OCI-LY1 (cell line): Measurements from ENCODE around the gene SLC6A16.

Source experiments
- H2AFZ ChIP-seq: fragments of 200-600 bp; sonication (generic), shearing (Covaris generic); 2 replicates; pipeline ENCODE4 v1.6.0; 2014; ENCODE audit warnings: antibody characterized with exemption, mild to moderate bottlenecking, low read length
- H3F3A ChIP-seq: fragments of 200-600 bp; sonication (generic), shearing (Covaris generic); 2 replicates; pipeline ENCODE4 v1.6.0; 2014; ENCODE audit warnings: mild to moderate bottlenecking, antibody characterized with exemption, low read length, moderate library complexity; ENCODE audit not compliant: insufficient read depth
- H3K27ac ChIP-seq: fragments of 200-600 bp; sonication (generic); 2 replicates; pipeline ENCODE4 v1.5.1; 2014; ENCODE audit warnings: low read length, mixed run types, mild to moderate bottlenecking, low read depth; ENCODE audit not compliant: poor library complexity, severe bottlenecking
- H3K27me3 ChIP-seq: fragments of 200-600 bp; sonication (generic); 2 replicates; pipeline ENCODE4 v1.6.0; 2014; ENCODE audit warnings: antibody characterized with exemption, mild to moderate bottlenecking, low read length, moderate library complexity; ENCODE audit not compliant: insufficient read depth
- H3K36me3 ChIP-seq: fragments of 200-600 bp; sonication (generic); 2 replicates; pipeline ENCODE4 v1.6.1; 2014; ENCODE audit warnings: mild to moderate bottlenecking, antibody characterized with exemption, low read length, moderate library complexity, mixed read lengths; ENCODE audit not compliant: insufficient read depth
- H3K4me1 ChIP-seq: fragments of 200-600 bp; sonication (generic); 2 replicates; pipeline ENCODE4 v1.5.1; 2014; ENCODE audit warnings: mild to moderate bottlenecking, low read length, moderate library complexity; ENCODE audit not compliant: insufficient read depth, severe bottlenecking
- H3K4me2 ChIP-seq: fragments of 200-600 bp; sonication (generic), shearing (Covaris generic); 2 replicates; pipeline ENCODE4 v1.6.1; 2014; ENCODE audit warnings: low read length
- H3K4me3 ChIP-seq: fragments of 200-600 bp; sonication (generic); 2 replicates; pipeline ENCODE4 v1.5.1; 2014; ENCODE audit warnings: low read length, low read depth, mild to moderate bottlenecking, mixed read lengths; ENCODE audit not compliant: poor library complexity, severe bottlenecking
- H3K79me2 ChIP-seq: fragments of 200-600 bp; shearing (Covaris generic); 2 replicates; pipeline ENCODE4 v1.6.1; 2016; ENCODE audit warnings: mixed run types, low read length, mixed read lengths; ENCODE audit not compliant: insufficient read depth
- H3K9ac ChIP-seq: fragments of 200-600 bp; sonication (generic), shearing (Covaris generic); 2 replicates; pipeline ENCODE4 v1.6.1; 2014; ENCODE audit warnings: mild to moderate bottlenecking, low read length, mixed read lengths
- H3K9me2 ChIP-seq: fragments of 200-600 bp; sonication (generic), shearing (Covaris generic); 2 replicates; pipeline ENCODE4 v1.6.1; 2014; ENCODE audit warnings: low read depth, mild to moderate bottlenecking, low read length, mixed read lengths
- H3K9me3 ChIP-seq: fragments of 200-600 bp; shearing (Covaris generic); 2 replicates; pipeline ENCODE4 v1.6.1; 2014; ENCODE audit warnings: low read length, mixed read lengths
- H4K20me1 ChIP-seq: fragments of 200-600 bp; sonication (generic), shearing (Covaris generic); 2 replicates; pipeline ENCODE4 v1.6.0; 2016; ENCODE audit warnings: mild to moderate bottlenecking, low read length; ENCODE audit not compliant: insufficient read depth
- CTCF ChIP-seq: fragments of 200-600 bp; sonication (generic), shearing (Covaris generic); IDR thresholded peaks from 2 replicates; pipeline ENCODE4 v1.5.1; 2017; ENCODE audit warnings: mild to moderate bottlenecking, antibody characterized with exemption, low read length, moderate library complexity, mixed read lengths
- EZH2 ChIP-seq: fragments of 200-600 bp; sonication (generic), shearing (Covaris generic); IDR thresholded peaks from 2 replicates; pipeline ENCODE4 v1.8.0; 2017; ENCODE audit warnings: borderline replicate concordance, mixed run types, mild to moderate bottlenecking, antibody characterized with exemption, low read length, moderate library complexity, mixed read lengths

The SLC6A16 gene

GRCh38 chr19:49287141-49287770 is 37.7 kb downstream of the SLC6A16 start:
- H3K27me3 ChIP-seq = no peaks in the 10 kb centered on the region; the same call in 1 of the 2 replicates
- TF ChIP-seq CTCF = no peak
- TF ChIP-seq EZH2 = no peak
- H3K9me3 ChIP-seq = no peaks in the 10 kb centered on the region
- no peak overlapping the region for H2AFZ ChIP-seq
- H3K4me3 ChIP-seq = no peak overlapping the region
- H3K9ac ChIP-seq = no peak overlapping the region
- no peaks in the 10 kb centered on the region for H3F3A ChIP-seq
- H3K4me1 ChIP-seq = no peaks in the 10 kb centered on the region
- H3K27ac ChIP-seq = no peak overlapping the region
- H3K4me2 ChIP-seq = no peak overlapping the region
- H4K20me1 ChIP-seq = no peaks in the 10 kb centered on the region
- no peaks in the 10 kb centered on the region; the same call in 1 of the 2 replicates for H3K36me3 ChIP-seq
- H3K9me2 ChIP-seq = no peaks in the 10 kb centered on the region
- no peaks in the 10 kb centered on the region for H3K79me2 ChIP-seq

DNA sequence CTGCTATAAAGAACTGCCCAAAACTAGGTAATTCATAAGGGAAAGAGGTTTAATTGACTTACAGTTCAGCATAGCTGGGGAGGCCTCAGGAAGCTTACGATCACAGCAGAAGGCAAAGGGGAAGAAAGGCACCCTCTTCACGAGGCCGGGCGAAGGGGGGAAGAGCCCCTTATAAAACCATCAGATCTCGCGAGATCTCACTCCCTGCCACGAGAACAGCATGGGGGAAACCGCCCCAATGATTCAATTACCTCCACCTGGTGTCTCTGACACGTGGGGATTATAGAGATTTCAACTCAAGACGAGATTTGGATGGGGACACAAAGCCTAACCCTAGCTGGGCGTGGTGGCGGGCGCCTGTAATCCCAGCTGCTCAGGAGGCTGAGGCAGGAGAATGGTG is 42.8 kb downstream of the SLC6A16 start:
- Histone ChIP-seq H3K4me1 (no peaks in the 10 kb centered on the region), H3K36me3 (no peaks in the 10 kb centered on the region), H3K27ac (no peak overlapping the region), H3K27me3 (peaks cover 3% of the 10 kb centered on the region; the same call in 1 of the 2 replicates), H3K4me2 (no peak overlapping the region), H3K9me2 (no peaks in the 10 kb centered on the region), H4K20me1 (no peaks in the 10 kb centered on the region), H3K4me3 (no peak overlapping the region), H3K9me3 (no peaks in the 10 kb centered on the region), H2AFZ (no peak overlapping the region), H3K9ac (no peak overlapping the region), H3F3A (no peaks in the 10 kb centered on the region), H3K79me2 (no peaks in the 10 kb centered on the region)
- TF ChIP-seq CTCF (no peak), EZH2 (no peak)

- no peaks in the 10 kb centered on the region for H3K36me3 ChIP-seq
- H3K4me3 ChIP-seq = no peak overlapping the region
- no peak overlapping the region for H3K9ac ChIP-seq
- H3F3A ChIP-seq = no peaks in the 10 kb centered on the region
- no peaks in the 10 kb centered on the region for H4K20me1 ChIP-seq
- no peaks in the 10 kb centered on the region for H3K4me1 ChIP-seq
- H3K9me2 ChIP-seq = no peaks in the 10 kb centered on the region
- TF ChIP-seq EZH2 (no peak), CTCF (no peak)
- no peak overlapping the region for H2AFZ ChIP-seq
- H3K27me3 ChIP-seq = no peaks in the 10 kb centered on the region
- no peaks in the 10 kb centered on the region for H3K79me2 ChIP-seq
- H3K4me2 ChIP-seq = no peak overlapping the region
- H3K27ac ChIP-seq = no peak overlapping the region
- H3K9me3 ChIP-seq = peaks cover under 1% of the 10 kb centered on the region; the same call in 1 of the 2 replicates
These were observed 52.8 kb downstream of the SLC6A16 start for GRCh38 chr19:49272204-49272603.
